ENCODE data around the gene CHMP5.

CHMP5 gene

GRCh38 chr9:33320230-33320567, 55.4 kb downstream of the CHMP5 start:
- no peak overlapping the region for H3K4me2 ChIP-seq
- H3K4me1 ChIP-seq (ENCODE audit: low read depth, poor library complexity, severe bottlenecking) = no peaks in the 10 kb centered on the region
- no peak overlapping the region for H3K9ac ChIP-seq
- no peak for TF ChIP-seq CTCF (conservative IDR thresholded peaks at IDR 0.05; ENCODE audit: low read depth, low read length)
- no peak overlapping the region for H3K27ac ChIP-seq
- no peaks in the 10 kb centered on the region for H4K20me1 ChIP-seq (ENCODE audit: insufficient read depth)
- no peaks in the 10 kb centered on the region for H3K27me3 ChIP-seq (ENCODE audit: insufficient read depth, low read depth)
- H2AFZ ChIP-seq (ENCODE audit: low read depth) = no peak overlapping the region
- 0 out of 2 replicates have a peak, but pooled peaks cover 6% of the 10 kb centered on the region for H3K36me3 ChIP-seq (ENCODE audit: insufficient read depth)
- no peaks in the 10 kb centered on the region for H3K79me2 ChIP-seq (ENCODE audit: insufficient read depth, low read depth)
- H3K4me3 ChIP-seq (IDR thresholded peaks at IDR 0.05; ENCODE audit: insufficient read depth, low read depth, low read length) = no peak overlapping the region

- 0 out of 2 replicates have a peak, but pooled peaks cover 6% of the 10 kb centered on the region for H3K36me3 ChIP-seq (ENCODE audit: insufficient read depth)
- no peaks in the 10 kb centered on the region for H3K79me2 ChIP-seq (ENCODE audit: insufficient read depth, low read depth)
- H3K27ac ChIP-seq = no peak overlapping the region
- H2AFZ ChIP-seq (ENCODE audit: low read depth) = no peak overlapping the region
- no peak overlapping the region for H3K4me3 ChIP-seq (IDR thresholded peaks at IDR 0.05; ENCODE audit: insufficient read depth, low read depth, low read length)
- no peak for TF ChIP-seq CTCF (conservative IDR thresholded peaks at IDR 0.05; ENCODE audit: low read depth, low read length)
- H3K27me3 ChIP-seq (ENCODE audit: insufficient read depth, low read depth) = no peaks in the 10 kb centered on the region
- H4K20me1 ChIP-seq (ENCODE audit: insufficient read depth) = no peaks in the 10 kb centered on the region
- H3K4me1 ChIP-seq (ENCODE audit: low read depth, poor library complexity, severe bottlenecking) = no peaks in the 10 kb centered on the region
- H3K9ac ChIP-seq = no peak overlapping the region
- H3K4me2 ChIP-seq = no peak overlapping the region
Measured at GRCh38 chr9:33320568-33321261, 55.9 kb downstream of the CHMP5 start.

GRCh38 chr9:33329117-33329563, 64.3 kb downstream of the CHMP5 start:
- Histone ChIP-seq H3K36me3 (ENCODE audit: insufficient read depth) (no peaks in the 10 kb centered on the region; the same call in 1 of the 2 replicates), H3K4me1 (ENCODE audit: low read depth, poor library complexity, severe bottlenecking) (no peaks in the 10 kb centered on the region), H4K20me1 (ENCODE audit: insufficient read depth) (no peaks in the 10 kb centered on the region), H3K79me2 (ENCODE audit: insufficient read depth, low read depth) (no peaks in the 10 kb centered on the region), H3K27ac (no peak overlapping the region), H3K4me2 (no peak overlapping the region), H3K27me3 (ENCODE audit: insufficient read depth, low read depth) (no peaks in the 10 kb centered on the region), H2AFZ (ENCODE audit: low read depth) (no peak overlapping the region), H3K9ac (no peak overlapping the region), H3K4me3 (IDR thresholded peaks at IDR 0.05; ENCODE audit: insufficient read depth, low read depth, low read length) (no peak overlapping the region)
- no peak for TF ChIP-seq CTCF (conservative IDR thresholded peaks at IDR 0.05; ENCODE audit: low read depth, low read length)

- Histone ChIP-seq H3K4me1 (ENCODE audit: low read depth, poor library complexity, severe bottlenecking) (no peaks in the 10 kb centered on the region), H3K79me2 (ENCODE audit: insufficient read depth, low read depth) (no peaks in the 10 kb centered on the region), H2AFZ (ENCODE audit: low read depth) (no peak overlapping the region), H3K36me3 (ENCODE audit: insufficient read depth) (no peaks in the 10 kb centered on the region; the same call in 1 of the 2 replicates), H3K4me2 (no peak overlapping the region), H3K4me3 (IDR thresholded peaks at IDR 0.05; ENCODE audit: insufficient read depth, low read depth, low read length) (no peak overlapping the region), H3K27ac (no peak overlapping the region), H3K27me3 (ENCODE audit: insufficient read depth, low read depth) (no peaks in the 10 kb centered on the region), H4K20me1 (ENCODE audit: insufficient read depth) (no peaks in the 10 kb centered on the region), H3K9ac (no peak overlapping the region)
- no peak for TF ChIP-seq CTCF (conservative IDR thresholded peaks at IDR 0.05; ENCODE audit: low read depth, low read length)
Measured at GRCh38 chr9:33329979-33330378, 65.1 kb downstream of the CHMP5 start.

All from KMS-11 (cell line).